ENCODE data around the gene PSAT1. TPM values are rescaled to one million over a fixed set of nuclear protein-coding genes. Genes with fewer than 3 reads are reported as not detected.

PSAT1 gene
- total and polyA plus RNA-seq, 2 donors from 2014 or later: 22.4 to 141 TPM

GRCh38 chr9:78311075-78311474 lies 14.2 kb downstream of the PSAT1 start:
- no peaks in the 10 kb centered on the region for H3K9me3 ChIP-seq (ENCODE audit: control insufficient read depth in 2 of 3, insufficient read depth in 1 of 3, low read length in 3 of 3)
- no peaks in the 10 kb centered on the region for H3K27me3 ChIP-seq (ENCODE audit: control insufficient read depth, insufficient read depth, low read length)
- H3K4me1 ChIP-seq (ENCODE audit: control insufficient read depth in 2 of 3, insufficient read depth in 2 of 3, low read depth in 1 of 3, low read length in 3 of 3): no peaks in the 10 kb centered on the region
- TF ChIP-seq CTCF (IDR thresholded peaks at IDR 0.05; ENCODE audit: borderline replicate concordance, extremely low read depth, insufficient read depth): no peak
- intact Hi-C loops (cut with DNase I): no loop called here
- FAIRE-seq: no peak
- H3K36me3 ChIP-seq (ENCODE audit: control insufficient read depth in 2 of 3, insufficient read depth in 3 of 3, low read length in 3 of 3): peaks cover 0 to 4% (median 2%) of the 10 kb centered on the region in 3 donors
- no peak overlapping the region for H3K4me3 ChIP-seq (ENCODE audit: low read length in 3 of 3)
- no peak for DNase-seq
- no peak overlapping the region for H3K9ac ChIP-seq (ENCODE audit: low read length in 3 of 3)
- no peak overlapping the region for H3K27ac ChIP-seq (ENCODE audit: low read depth in 2 of 2, low read length in 2 of 2)

GRCh38 chr9:78311886-78312524 lies 15.1 kb downstream of the PSAT1 start:
- Histone ChIP-seq H3K27ac (ENCODE audit: low read depth in 2 of 2, low read length in 2 of 2) (no peak overlapping the region), H3K27me3 (ENCODE audit: control insufficient read depth, insufficient read depth, low read length) (no peaks in the 10 kb centered on the region), H3K4me1 (ENCODE audit: control insufficient read depth in 2 of 3, insufficient read depth in 2 of 3, low read depth in 1 of 3, low read length in 3 of 3) (no peaks in the 10 kb centered on the region), H3K4me3 (ENCODE audit: low read length in 3 of 3) (no peak overlapping the region), H3K36me3 (ENCODE audit: control insufficient read depth in 2 of 3, insufficient read depth in 3 of 3, low read length in 3 of 3) (peaks cover 0 to 2% (median 2%) of the 10 kb centered on the region in 3 donors), H3K9ac (ENCODE audit: low read length in 3 of 3) (no peak overlapping the region), H3K9me3 (ENCODE audit: control insufficient read depth in 2 of 3, insufficient read depth in 1 of 3, low read length in 3 of 3) (no peaks in the 10 kb centered on the region)
- intact Hi-C loops (cut with DNase I): no loop called here
- FAIRE-seq (no peak), DNase-seq (no peak)
- TF ChIP-seq CTCF (IDR thresholded peaks at IDR 0.05; ENCODE audit: borderline replicate concordance, extremely low read depth, insufficient read depth): no peak

- TF ChIP-seq CTCF (IDR thresholded peaks at IDR 0.05; ENCODE audit: borderline replicate concordance, extremely low read depth, insufficient read depth): no peak
- H3K36me3 ChIP-seq (ENCODE audit: control insufficient read depth in 2 of 3, insufficient read depth in 3 of 3, low read length in 3 of 3): peaks cover 0 to 5% (median 4%) of the 10 kb centered on the region in 3 donors
- FAIRE-seq (no peak), DNase-seq (peak in 1 of 5 donors; percentile 10)
- intact Hi-C loops (cut with DNase I): no loop called here
- H3K9ac ChIP-seq (ENCODE audit: low read length in 3 of 3): no peak overlapping the region
- H3K27ac ChIP-seq (ENCODE audit: low read depth in 2 of 2, low read length in 2 of 2): no peak overlapping the region
- H3K9me3 ChIP-seq (ENCODE audit: control insufficient read depth in 2 of 3, insufficient read depth in 1 of 3, low read length in 3 of 3): no peaks in the 10 kb centered on the region
- no peak overlapping the region for H3K4me3 ChIP-seq (ENCODE audit: low read length in 3 of 3)
- no peaks in the 10 kb centered on the region for H3K27me3 ChIP-seq (ENCODE audit: control insufficient read depth, insufficient read depth, low read length)
- H3K4me1 ChIP-seq (ENCODE audit: control insufficient read depth in 2 of 3, insufficient read depth in 2 of 3, low read depth in 1 of 3, low read length in 3 of 3): no peaks in the 10 kb centered on the region
Observed at GRCh38 chr9:78314550-78314949, 17.6 kb downstream of the PSAT1 start.

Measured in kidney (tissue), 14 donors.